ENCODE results near the gene CACFD1. TPM values are rescaled to one million over a fixed set of nuclear protein-coding genes. Genes with fewer than 3 reads are reported as not detected.

The CACFD1 gene
- total and polyA plus RNA-seq, 2 of the 13 experiments (the other 11 are each of a cell fraction or from before 2014, with no cell fraction given) = 13.8 to 14.6 TPM

DNA sequence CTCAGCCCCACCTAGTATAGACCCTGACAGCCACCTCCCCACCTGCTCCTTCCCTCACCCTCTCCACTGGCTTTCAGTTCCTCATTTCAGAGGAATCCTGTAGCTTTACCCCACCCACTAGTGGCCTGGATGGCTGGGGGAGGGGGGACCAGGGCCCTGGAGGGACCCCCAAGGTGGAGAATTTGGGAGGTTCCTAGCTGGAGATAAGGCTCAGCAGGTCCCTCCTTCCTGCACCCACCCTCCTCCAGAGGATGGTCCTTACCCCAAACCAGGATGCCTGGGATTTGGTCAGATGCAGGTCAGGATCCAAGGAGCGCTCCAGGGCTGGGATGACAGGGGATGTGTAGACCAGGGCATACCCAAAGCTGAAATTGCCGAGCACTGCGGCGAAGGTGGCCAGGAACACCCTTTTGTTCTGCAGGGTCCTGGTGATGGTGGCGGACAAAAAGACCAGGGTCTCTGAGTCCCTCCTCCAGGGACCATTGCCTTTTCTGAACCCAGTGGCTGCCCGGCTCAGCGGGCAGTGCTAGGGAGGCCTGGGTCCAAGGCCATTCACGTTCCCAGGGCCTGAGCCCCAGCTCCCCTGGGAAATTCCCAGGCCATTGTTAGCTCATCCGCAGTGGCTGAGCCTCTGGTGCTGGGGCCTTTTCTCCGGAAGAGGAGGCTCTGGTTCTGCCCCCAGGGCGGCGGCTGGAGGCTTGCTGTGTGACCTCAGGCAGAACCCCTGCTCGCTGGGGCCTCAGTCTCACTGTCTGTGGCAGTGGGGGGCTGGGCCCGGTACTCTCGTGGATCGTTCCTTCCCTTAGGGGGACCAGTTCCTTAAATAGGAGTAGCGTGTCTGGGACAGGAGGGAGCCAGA lies 18.4 kb downstream of the CACFD1 start (continued):
- TF ChIP-seq, protein P1, sequence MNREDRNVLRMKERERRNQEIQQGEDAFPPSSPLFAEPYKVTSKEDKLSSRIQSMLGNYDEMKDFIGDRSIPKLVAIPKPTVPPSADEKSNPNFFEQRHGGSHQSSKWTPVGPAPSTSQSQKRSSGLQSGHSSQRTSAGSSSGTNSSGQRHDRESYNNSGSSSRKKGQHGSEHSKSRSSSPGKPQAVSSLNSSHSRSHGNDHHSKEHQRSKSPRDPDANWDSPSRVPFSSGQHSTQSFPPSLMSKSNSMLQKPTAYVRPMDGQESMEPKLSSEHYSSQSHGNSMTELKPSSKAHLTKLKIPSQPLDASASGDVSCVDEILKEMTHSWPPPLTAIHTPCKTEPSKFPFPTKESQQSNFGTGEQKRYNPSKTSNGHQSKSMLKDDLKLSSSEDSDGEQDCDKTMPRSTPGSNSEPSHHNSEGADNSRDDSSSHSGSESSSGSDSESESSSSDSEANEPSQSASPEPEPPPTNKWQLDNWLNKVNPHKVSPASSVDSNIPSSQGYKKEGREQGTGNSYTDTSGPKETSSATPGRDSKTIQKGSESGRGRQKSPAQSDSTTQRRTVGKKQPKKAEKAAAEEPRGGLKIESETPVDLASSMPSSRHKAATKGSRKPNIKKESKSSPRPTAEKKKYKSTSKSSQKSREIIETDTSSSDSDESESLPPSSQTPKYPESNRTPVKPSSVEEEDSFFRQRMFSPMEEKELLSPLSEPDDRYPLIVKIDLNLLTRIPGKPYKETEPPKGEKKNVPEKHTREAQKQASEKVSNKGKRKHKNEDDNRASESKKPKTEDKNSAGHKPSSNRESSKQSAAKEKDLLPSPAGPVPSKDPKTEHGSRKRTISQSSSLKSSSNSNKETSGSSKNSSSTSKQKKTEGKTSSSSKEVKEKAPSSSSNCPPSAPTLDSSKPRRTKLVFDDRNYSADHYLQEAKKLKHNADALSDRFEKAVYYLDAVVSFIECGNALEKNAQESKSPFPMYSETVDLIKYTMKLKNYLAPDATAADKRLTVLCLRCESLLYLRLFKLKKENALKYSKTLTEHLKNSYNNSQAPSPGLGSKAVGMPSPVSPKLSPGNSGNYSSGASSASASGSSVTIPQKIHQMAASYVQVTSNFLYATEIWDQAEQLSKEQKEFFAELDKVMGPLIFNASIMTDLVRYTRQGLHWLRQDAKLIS (CRISPR knock-in tag; IDR thresholded peaks at IDR 0.05) = no peak
- no peak; the same call in 1 of the 2 replicates for TF ChIP-seq YEATS4 (CRISPR knock-in tag; IDR thresholded peaks at IDR 0.05; ENCODE audit: borderline replicate concordance)
- TF ChIP-seq MTA1 (CRISPR knock-in tag; IDR thresholded peaks at IDR 0.05; ENCODE audit: borderline replicate concordance) = peak; percentile 59; the same call in 1 of the 2 replicates
- TF ChIP-seq FOXC1 (CRISPR knock-in tag; IDR thresholded peaks at IDR 0.05; ENCODE audit: borderline replicate concordance) = no peak
- no peak for TF ChIP-seq ZFAT (CRISPR knock-in tag; conservative IDR thresholded peaks at IDR 0.05)
- TF ChIP-seq ZBTB7A (CRISPR knock-in tag; IDR thresholded peaks at IDR 0.05) = no peak
- 0 out of 2 replicates have a peak, but pooled peaks have one; percentile 16 for TF ChIP-seq ZNF792 (CRISPR knock-in tag; IDR thresholded peaks at IDR 0.05)
- TF ChIP-seq ZNF430 (CRISPR knock-in tag; IDR thresholded peaks at IDR 0.05) = peak; percentile 56; the same call in 1 of the 2 replicates
- TF ChIP-seq, protein P2, sequence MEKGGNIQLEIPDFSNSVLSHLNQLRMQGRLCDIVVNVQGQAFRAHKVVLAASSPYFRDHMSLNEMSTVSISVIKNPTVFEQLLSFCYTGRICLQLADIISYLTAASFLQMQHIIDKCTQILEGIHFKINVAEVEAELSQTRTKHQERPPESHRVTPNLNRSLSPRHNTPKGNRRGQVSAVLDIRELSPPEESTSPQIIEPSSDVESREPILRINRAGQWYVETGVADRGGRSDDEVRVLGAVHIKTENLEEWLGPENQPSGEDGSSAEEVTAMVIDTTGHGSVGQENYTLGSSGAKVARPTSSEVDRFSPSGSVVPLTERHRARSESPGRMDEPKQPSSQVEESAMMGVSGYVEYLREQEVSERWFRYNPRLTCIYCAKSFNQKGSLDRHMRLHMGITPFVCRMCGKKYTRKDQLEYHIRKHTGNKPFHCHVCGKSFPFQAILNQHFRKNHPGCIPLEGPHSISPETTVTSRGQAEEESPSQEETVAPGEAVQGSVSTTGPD (CRISPR knock-in tag; IDR thresholded peaks at IDR 0.05) = 0 out of 2 replicates have a peak, but pooled peaks have one; percentile 47
- TF ChIP-seq NFKBIZ (CRISPR knock-in tag; IDR thresholded peaks at IDR 0.05) = 0 out of 2 replicates have a peak, but pooled peaks have one; percentile 9
- TF ChIP-seq ZNF549 (CRISPR knock-in tag; IDR thresholded peaks at IDR 0.05) = no peak
- no peak for TF ChIP-seq EZH2 (conservative IDR thresholded peaks at IDR 0.05; ENCODE audit: low read depth, low read length)
- peak; percentile 82 for TF ChIP-seq PHF21A (CRISPR knock-in tag; IDR thresholded peaks at IDR 0.05)
- no peak for TF ChIP-seq PHF20 (CRISPR knock-in tag; IDR thresholded peaks at IDR 0.05)
- no peak for TF ChIP-seq MIXL1 (CRISPR knock-in tag; IDR thresholded peaks at IDR 0.05)
- no peak for TF ChIP-seq PTBP1 (IDR thresholded peaks at IDR 0.05; ENCODE audit: low read depth, low read length, poor library complexity, severe bottlenecking)
- TF ChIP-seq SAP130 (CRISPR knock-in tag; IDR thresholded peaks at IDR 0.05; ENCODE audit: low read depth) = peak; percentile 50
- TF ChIP-seq NR3C1 (CRISPR knock-in tag; IDR thresholded peaks at IDR 0.05) = no peak
- TF ChIP-seq POLR2A (IDR thresholded peaks at IDR 0.05; ENCODE audit: insufficient read depth in 1 of 2, low read depth in 2 of 2, low read length in 2 of 2) = peak in 1 of 2 experiments; percentile 34; a peak in 1 of 4 replicates
- TF ChIP-seq ZNF496 (CRISPR knock-in tag; IDR thresholded peaks at IDR 0.05; ENCODE audit: insufficient replicate concordance) = no peak
- peak; percentile 84; the same call in 1 of the 2 replicates for TF ChIP-seq ZNF572 (CRISPR knock-in tag; IDR thresholded peaks at IDR 0.05)
- no peak for TF ChIP-seq NONO (IDR thresholded peaks at IDR 0.05)
- TF ChIP-seq NONO (CRISPR knock-in tag; conservative IDR thresholded peaks at IDR 0.05) = 0 out of 2 replicates have a peak, but pooled peaks have one; percentile 49
- no peak for TF ChIP-seq MIER2 (CRISPR knock-in tag; IDR thresholded peaks at IDR 0.05)
- no peak for TF ChIP-seq NR2F1 (CRISPR knock-in tag; IDR thresholded peaks at IDR 0.05)
- no peak for TF ChIP-seq ZNF816 (CRISPR knock-in tag; IDR thresholded peaks at IDR 0.05; ENCODE audit: borderline replicate concordance)
- TF ChIP-seq DMAP1 (CRISPR knock-in tag; IDR thresholded peaks at IDR 0.05) = no peak
- 0 out of 2 replicates have a peak, but pooled peaks have one; percentile 29 for TF ChIP-seq ZBTB38 (CRISPR knock-in tag; IDR thresholded peaks at IDR 0.05)

Data from HepG2 (cell line).